Testis (tissue), 3 donors: ENCODE results near the gene CCDC149. TPM values are rescaled to one million over a fixed set of nuclear protein-coding genes. Genes with fewer than 3 reads are reported as not detected.

Experiments
- DNase-seq: peaks from one replicate; pipeline ENCODE4 v3.0.0-alpha.2; 2019
- H3K27ac ChIP-seq, 2 donors: fragments of 200-600 bp; sonication (generic); one replicate each; pipeline ENCODE4 v1.5.1; 2019
- H3K27me3 ChIP-seq: fragments of 200-600 bp; sonication (generic); one replicate; pipeline ENCODE4 v1.5.1; 2019
- H3K36me3 ChIP-seq: fragments of 200-600 bp; sonication (generic); one replicate; pipeline ENCODE4 v1.5.1; 2017; ENCODE audit warnings: low read depth; ENCODE audit errors: missing control alignments
- H3K4me1 ChIP-seq: fragments of 200-600 bp; sonication (generic); one replicate; pipeline ENCODE4 v1.5.1; 2019
- H3K4me3 ChIP-seq, 2 donors: fragments of 200-600 bp; sonication (generic); one replicate each; pipeline ENCODE4 v1.5.1; 2017 to 2019
- H3K9me3 ChIP-seq: fragments of 200-600 bp; sonication (generic); one replicate; pipeline ENCODE4 v1.5.1; 2017
- POLR2A ChIP-seq: fragments of 450-650 bp; IDR thresholded peaks from one replicate; pipeline ENCODE4 v1.6.1; 2017; ENCODE audit warnings: antibody characterized with exemption, mild to moderate bottlenecking, moderate library complexity
- WGBS, 2 donors: methylation state at CpG; one replicate each; pipeline ENCODE4 v1.1.5; 2018; 5-methylcytosine and 5-hydroxymethylcytosine counted together
- intact Hi-C: fragments of 100-400 bp; cut with DNase I; formaldehyde crosslinking; loops from one replicate; pipeline ENCODE4 v1.15.1; 2023; ENCODE audit warnings: low total_unique reads
- polyA plus RNA-seq: library from polyadenylated mRNA; stranded (reverse); fragments of 350-450 nt; fragmentation: Illumina TruSeq; extraction: RNeasy Lipid Tissue Mini Kit (QIAGEN cat#74804); gene quantifications from one replicate; pipeline ENCODE4 v1.2.3, GENCODE V29; 2014; ENCODE audit warnings: low read depth, low replicate concordance; ENCODE audit not compliant: insufficient read depth
- total RNA-seq, 2 donors: library from RNA; depleted of rRNA; stranded (reverse); fragments of >200 nt; gene quantifications; one replicate each; pipeline ENCODE4 v1.2.3, GENCODE V29; 2016
- TF ChIP-seq, protein P1 (sequence below), 3 experiments: fragments of 450-650 bp in 2 of 3; fragments of 200-600 bp in 1 of 3; sonication (generic) in 1 of 3; IDR thresholded peaks; one replicate each; pipeline ENCODE4 v1.5.1; 2016 to 2019; ENCODE audit warnings: antibody characterized with exemption in 3 of 3, mild to moderate bottlenecking in 2 of 3, moderate library complexity in 1 of 3

The CCDC149 gene
- total and polyA plus RNA-seq, 3 donors from 2014 or later = 9.4 to 17.2 (median 12.6) TPM

GRCh38 chr4:24772952-24773351, 139.9 kb downstream of the CCDC149 start:
- TF ChIP-seq POLR2A = no peak
- TF ChIP-seq, protein P1, sequence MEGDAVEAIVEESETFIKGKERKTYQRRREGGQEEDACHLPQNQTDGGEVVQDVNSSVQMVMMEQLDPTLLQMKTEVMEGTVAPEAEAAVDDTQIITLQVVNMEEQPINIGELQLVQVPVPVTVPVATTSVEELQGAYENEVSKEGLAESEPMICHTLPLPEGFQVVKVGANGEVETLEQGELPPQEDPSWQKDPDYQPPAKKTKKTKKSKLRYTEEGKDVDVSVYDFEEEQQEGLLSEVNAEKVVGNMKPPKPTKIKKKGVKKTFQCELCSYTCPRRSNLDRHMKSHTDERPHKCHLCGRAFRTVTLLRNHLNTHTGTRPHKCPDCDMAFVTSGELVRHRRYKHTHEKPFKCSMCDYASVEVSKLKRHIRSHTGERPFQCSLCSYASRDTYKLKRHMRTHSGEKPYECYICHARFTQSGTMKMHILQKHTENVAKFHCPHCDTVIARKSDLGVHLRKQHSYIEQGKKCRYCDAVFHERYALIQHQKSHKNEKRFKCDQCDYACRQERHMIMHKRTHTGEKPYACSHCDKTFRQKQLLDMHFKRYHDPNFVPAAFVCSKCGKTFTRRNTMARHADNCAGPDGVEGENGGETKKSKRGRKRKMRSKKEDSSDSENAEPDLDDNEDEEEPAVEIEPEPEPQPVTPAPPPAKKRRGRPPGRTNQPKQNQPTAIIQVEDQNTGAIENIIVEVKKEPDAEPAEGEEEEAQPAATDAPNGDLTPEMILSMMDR (IDR thresholded peaks at IDR 0.05) = no peak
- WGBS, 2 donors = 91 to 94% methylated on average over 6 of the region's 6 CpGs
- DNase-seq = no peak
- Histone ChIP-seq H3K4me3 (no peak overlapping the region), H3K27ac (no peak overlapping the region), H3K9me3 (no peaks in the 10 kb centered on the region), H3K27me3 (no peaks in the 10 kb centered on the region), H3K36me3 (no peaks in the 10 kb centered on the region), H3K4me1 (no peaks in the 10 kb centered on the region)
- intact Hi-C loops = no loop called here

- WGBS, 2 donors = 88 to 89% methylated on average over 5 of the region's 5 CpGs
- no peak for DNase-seq
- no peaks in the 10 kb centered on the region for H3K4me1 ChIP-seq
- TF ChIP-seq, protein P1 (IDR thresholded peaks at IDR 0.05) = no peak
- TF ChIP-seq POLR2A = no peak
- no peak overlapping the region for H3K4me3 ChIP-seq
- H3K36me3 ChIP-seq = no peaks in the 10 kb centered on the region
- no peaks in the 10 kb centered on the region for H3K9me3 ChIP-seq
- H3K27ac ChIP-seq = no peak overlapping the region
- H3K27me3 ChIP-seq = no peaks in the 10 kb centered on the region
- intact Hi-C loops = no loop called here
Observed at GRCh38 chr4:24772061-24772705, 140.7 kb downstream of the CCDC149 start.

DNA sequence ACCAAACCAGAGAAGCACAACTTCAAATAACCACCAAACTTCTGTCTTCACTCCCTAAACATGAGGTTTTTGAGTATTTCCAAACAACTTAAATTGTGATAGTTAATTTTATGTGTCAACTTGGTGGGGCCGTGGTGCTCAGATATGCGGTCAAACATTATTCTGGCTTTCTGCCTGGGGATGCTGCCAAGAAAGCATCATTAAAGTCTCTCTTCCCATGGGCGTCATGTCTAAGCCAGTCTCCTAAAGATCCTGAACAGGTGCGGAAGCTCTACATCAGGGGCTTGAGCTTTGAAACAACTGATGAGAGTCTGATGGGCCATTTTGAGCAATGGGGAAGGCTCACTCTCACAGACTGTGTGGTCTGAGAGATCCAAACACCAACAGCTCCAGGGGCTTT, 141.6 kb downstream of the CCDC149 start:
- Histone ChIP-seq H3K9me3 (no peaks in the 10 kb centered on the region), H3K4me3 (no peak overlapping the region), H3K4me1 (no peaks in the 10 kb centered on the region), H3K27ac (no peak overlapping the region), H3K36me3 (no peaks in the 10 kb centered on the region), H3K27me3 (no peaks in the 10 kb centered on the region)
- WGBS, 2 donors = 74 to 90% methylated on average over 4 of the region's 4 CpGs
- TF ChIP-seq, protein P1 (IDR thresholded peaks at IDR 0.05) = no peak
- TF ChIP-seq POLR2A = no peak
- intact Hi-C loops = no loop called here
- DNase-seq = no peak

DNA sequence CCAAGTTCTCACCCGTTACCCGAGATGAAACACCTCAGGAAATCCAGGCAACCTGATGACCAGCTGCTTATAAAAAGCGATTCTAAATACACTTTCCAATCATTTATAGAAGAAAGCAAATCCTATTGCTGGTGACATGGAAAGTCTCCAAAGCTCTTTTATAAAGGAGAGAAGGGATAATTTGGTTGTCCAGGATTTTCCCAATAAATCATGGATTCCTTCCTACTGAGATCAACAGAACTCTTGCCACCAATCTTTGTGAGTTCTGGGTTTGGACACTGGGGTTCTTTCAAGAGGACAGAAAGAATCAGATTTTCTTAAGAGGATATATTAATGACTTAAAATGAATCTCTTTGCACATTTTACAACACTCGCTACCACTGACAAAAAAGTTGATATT, 142.2 kb downstream of the CCDC149 start:
- DNase-seq = no peak
- no peaks in the 10 kb centered on the region for H3K36me3 ChIP-seq
- H3K9me3 ChIP-seq = no peaks in the 10 kb centered on the region
- intact Hi-C loops = no loop called here
- 94 to 98% methylated on average over 4 of the region's 4 CpGs for WGBS, 2 donors
- TF ChIP-seq, protein P1 (IDR thresholded peaks at IDR 0.05) = no peak
- TF ChIP-seq POLR2A = no peak
- no peaks in the 10 kb centered on the region for H3K27me3 ChIP-seq
- H3K4me1 ChIP-seq = no peaks in the 10 kb centered on the region
- H3K4me3 ChIP-seq = no peak overlapping the region
- no peak overlapping the region for H3K27ac ChIP-seq

- no peaks in the 10 kb centered on the region for H3K9me3 ChIP-seq
- no peak overlapping the region for H3K4me3 ChIP-seq
- 97 to 100% methylated on average over 3 of the region's 3 CpGs for WGBS, 2 donors
- DNase-seq = no peak
- TF ChIP-seq POLR2A = no peak
- TF ChIP-seq, protein P1 (IDR thresholded peaks at IDR 0.05) = no peak
- intact Hi-C loops = no loop called here
- H3K27ac ChIP-seq = no peak overlapping the region
- H3K27me3 ChIP-seq = no peaks in the 10 kb centered on the region
- H3K36me3 ChIP-seq = no peaks in the 10 kb centered on the region
- H3K4me1 ChIP-seq = no peaks in the 10 kb centered on the region
Observed at GRCh38 chr4:24770032-24770584, 142.7 kb downstream of the CCDC149 start.
